Choroid plexus epithelial cell (primary cell): ENCODE results near the gene PDCD11.

Experiments used
- DNase-seq: peaks from one replicate; pipeline ENCODE4 v3.0.0-alpha.2; 2010; ENCODE audit warnings: low read depth
- H3K4me3 ChIP-seq: 2 replicates; pipeline ENCODE4 v1.5.1; 2011; ENCODE audit warnings: low read depth, mild to moderate bottlenecking, control low read depth, low read length, moderate library complexity
- TF ChIP-seq, protein P1 (sequence below): conservative IDR thresholded peaks from 2 replicates; pipeline ENCODE4 v1.5.1; 2011; ENCODE audit warnings: low read depth, mild to moderate bottlenecking, control low read depth, inconsistent platforms, low read length, moderate library complexity

The PDCD11 gene

DNA sequence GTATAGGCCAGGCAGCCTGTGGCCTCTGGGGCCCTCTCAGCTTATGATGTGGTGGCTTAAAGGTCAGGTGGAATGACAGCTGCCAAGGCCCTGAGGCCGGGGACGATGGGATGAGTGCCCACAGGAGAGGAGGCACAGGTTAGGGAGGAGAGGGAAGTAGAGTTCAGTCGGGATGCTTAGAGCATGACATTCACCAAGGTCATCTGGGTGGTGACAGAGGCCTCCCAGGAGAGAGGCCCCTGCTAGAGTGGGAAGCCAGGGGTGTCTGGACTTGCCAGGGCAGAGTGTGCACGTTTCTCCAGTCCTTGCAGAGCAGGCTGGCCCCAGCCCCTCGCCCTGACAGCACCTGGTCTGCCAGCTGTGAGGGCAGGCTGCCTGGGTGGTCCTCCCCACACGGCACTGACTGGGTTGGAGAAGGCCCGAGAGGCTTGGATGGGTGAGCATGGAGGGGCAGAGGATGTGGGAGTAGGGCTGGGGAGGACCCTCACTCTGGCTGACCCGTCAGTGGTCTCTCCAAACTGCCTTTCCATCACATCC is 60.8 kb downstream of the PDCD11 start:
- no peak for DNase-seq
- TF ChIP-seq, protein P1, sequence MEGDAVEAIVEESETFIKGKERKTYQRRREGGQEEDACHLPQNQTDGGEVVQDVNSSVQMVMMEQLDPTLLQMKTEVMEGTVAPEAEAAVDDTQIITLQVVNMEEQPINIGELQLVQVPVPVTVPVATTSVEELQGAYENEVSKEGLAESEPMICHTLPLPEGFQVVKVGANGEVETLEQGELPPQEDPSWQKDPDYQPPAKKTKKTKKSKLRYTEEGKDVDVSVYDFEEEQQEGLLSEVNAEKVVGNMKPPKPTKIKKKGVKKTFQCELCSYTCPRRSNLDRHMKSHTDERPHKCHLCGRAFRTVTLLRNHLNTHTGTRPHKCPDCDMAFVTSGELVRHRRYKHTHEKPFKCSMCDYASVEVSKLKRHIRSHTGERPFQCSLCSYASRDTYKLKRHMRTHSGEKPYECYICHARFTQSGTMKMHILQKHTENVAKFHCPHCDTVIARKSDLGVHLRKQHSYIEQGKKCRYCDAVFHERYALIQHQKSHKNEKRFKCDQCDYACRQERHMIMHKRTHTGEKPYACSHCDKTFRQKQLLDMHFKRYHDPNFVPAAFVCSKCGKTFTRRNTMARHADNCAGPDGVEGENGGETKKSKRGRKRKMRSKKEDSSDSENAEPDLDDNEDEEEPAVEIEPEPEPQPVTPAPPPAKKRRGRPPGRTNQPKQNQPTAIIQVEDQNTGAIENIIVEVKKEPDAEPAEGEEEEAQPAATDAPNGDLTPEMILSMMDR: no peak
- H3K4me3 ChIP-seq: no peak overlapping the region

GRCh38 chr10:103457896-103458583 is 61.6 kb downstream of the PDCD11 start:
- no peak for DNase-seq
- no peak overlapping the region for H3K4me3 ChIP-seq
- TF ChIP-seq, protein P1: no peak

- TF ChIP-seq, protein P1: no peak
- no peak for DNase-seq
- no peak within 1 kb of the TSS for H3K4me3 ChIP-seq
These were observed 62.3 kb downstream of the PDCD11 start, which contains the start of gene CALHM1 for GRCh38 chr10:103458720-103459119. TSS of gene CALHM1 (minus strand) at chr10:103458900. CDS start at chr10:103458751, 149 bp downstream.

DNA sequence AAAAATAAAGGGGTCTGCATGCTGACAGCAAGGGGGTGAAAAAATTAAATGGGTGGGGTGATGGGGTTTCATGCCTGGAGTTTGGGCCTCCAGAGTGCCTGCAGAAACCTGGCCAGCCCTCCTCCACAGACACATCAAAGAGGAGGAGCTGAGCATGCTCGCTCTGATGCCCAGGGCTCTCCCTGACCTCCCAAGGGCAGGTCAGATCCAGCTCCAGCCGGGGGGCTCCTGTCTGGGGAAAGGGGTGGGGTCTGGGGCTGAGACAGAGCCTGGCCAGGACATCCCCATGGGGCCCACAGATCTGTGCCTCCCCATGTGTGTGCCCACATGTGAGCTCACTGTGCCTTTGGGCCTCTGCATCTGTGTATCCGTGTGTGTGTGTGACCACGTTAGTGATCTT is 63.2 kb downstream of the PDCD11 start:
- TF ChIP-seq, protein P1: no peak
- no peak overlapping the region for H3K4me3 ChIP-seq
- DNase-seq: no peak

GRCh38 chr10:103463499-103463898 is 67.1 kb downstream of the PDCD11 start:
- TF ChIP-seq, protein P1: no peak
- no peak for DNase-seq
- no peak overlapping the region for H3K4me3 ChIP-seq

- no peak overlapping the region for H3K4me3 ChIP-seq
- DNase-seq: no peak
- TF ChIP-seq, protein P1: no peak
These were observed 69.2 kb downstream of the PDCD11 start for GRCh38 chr10:103465411-103466179.

GRCh38 chr10:103466734-103467133 is 70.3 kb downstream of the PDCD11 start:
- no peak overlapping the region for H3K4me3 ChIP-seq
- DNase-seq: peak; percentile 70
- TF ChIP-seq, protein P1: no peak
